Measurements from ENCODE around the gene CENPH.

Gene CENPH

DNA sequence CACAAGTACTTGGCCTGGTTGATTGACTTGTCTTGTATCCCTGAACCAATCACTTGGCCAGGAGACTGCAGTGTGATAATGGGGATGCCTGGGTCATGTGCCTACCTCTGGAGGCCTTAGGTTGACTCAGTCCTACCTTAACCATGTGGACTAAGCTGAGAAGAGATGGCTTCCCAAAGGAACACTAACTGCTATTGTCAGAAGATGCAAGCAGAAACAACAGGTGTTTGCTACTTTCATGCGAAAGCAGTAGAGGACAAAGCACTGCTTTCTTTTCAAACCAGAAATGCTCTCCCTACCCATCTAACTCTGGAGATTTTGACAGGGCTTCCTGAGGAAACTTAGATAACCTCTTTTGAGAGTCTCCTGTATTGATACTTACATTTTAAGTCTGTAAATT is 68.2 kb downstream of the CENPH start:
- DNase-seq: no peak
